GM19397 (cell line): ENCODE measurements around the gene LRIT2.

Experiments used
- ATAC-seq: cut with Tn5 transposase; IDR thresholded peaks from one replicate; pipeline ENCODE4 v1.9.1; 2021; ENCODE audit warnings: mild to moderate bottlenecking, moderate library complexity; ENCODE audit not compliant: unreplicated experiment

LRIT2 gene

GRCh38 chr10:84225427-84226173 lies at the start of gene LRIT2:
LRIT2 (minus strand) TSS chr10:84225544; CDS start chr10:84225520, 24 bp downstream.
- ATAC-seq = no peak

- ATAC-seq = no peak
Measured at GRCh38 chr10:84270708-84271107, 45.4 kb upstream of the LRIT2 start.

- no peak for ATAC-seq
Measured at GRCh38 chr10:84269773-84270172, 44.4 kb upstream of the LRIT2 start.

GRCh38 chr10:84269162-84269561 lies 43.8 kb upstream of the LRIT2 start:
- ATAC-seq = no peak

GRCh38 chr10:84267503-84268126 lies 42.3 kb upstream of the LRIT2 start:
- no peak for ATAC-seq

- no peak for ATAC-seq
Measured at GRCh38 chr10:84265418-84265817, 40.1 kb upstream of the LRIT2 start.

GRCh38 chr10:84264611-84265141 lies 39.3 kb upstream of the LRIT2 start:
- peak; percentile 90 for ATAC-seq

- no peak for ATAC-seq
Measured at GRCh38 chr10:84263716-84264115, 38.4 kb upstream of the LRIT2 start.

- no peak for ATAC-seq
Measured at GRCh38 chr10:84262190-84262956, 37.0 kb upstream of the LRIT2 start.

GRCh38 chr10:84261236-84261915 lies 36.0 kb upstream of the LRIT2 start:
- ATAC-seq = no peak

GRCh38 chr10:84258034-84258695 lies 32.8 kb upstream of the LRIT2 start:
- ATAC-seq = no peak

GRCh38 chr10:84257343-84258020 lies 32.1 kb upstream of the LRIT2 start:
- no peak for ATAC-seq

GRCh38 chr10:84256510-84257342 lies 31.4 kb upstream of the LRIT2 start:
- ATAC-seq = no peak

- no peak for ATAC-seq
Measured at GRCh38 chr10:84254552-84255478, 29.5 kb upstream of the LRIT2 start.

- ATAC-seq = no peak
Measured at GRCh38 chr10:84248794-84249193, 23.4 kb upstream of the LRIT2 start.

GRCh38 chr10:84247496-84247895 lies 22.2 kb upstream of the LRIT2 start:
- ATAC-seq = no peak

GRCh38 chr10:84244651-84245270 lies 19.4 kb upstream of the LRIT2 start, which contains the start of gene RGR:
RGR (plus strand) TSS chr10:84245053; CDS start chr10:84245091, 38 bp downstream.
- no peak for ATAC-seq
